Caco-2 (cell line): ENCODE data around the gene IL17C. TPM values are rescaled to one million over a fixed set of nuclear protein-coding genes. Genes with fewer than 3 reads are reported as not detected.

Experiments used
- BruUV-seq: library from RNA; stranded (reverse); fragments of 400-500 nt; replicated peaks from 2 replicates; lab custom pipeline; 2021; lab: Mats Ljungman, UMichigan
- CTCF ChIA-PET: fragments of 300-600 bp; sonication (Branson Sonifier 250); formaldehyde crosslinking; loops from one replicate; lab custom pipeline; 2022; ENCODE audit warnings: antibody characterized with exemption; lab: Charles Lee
- POLR2A ChIA-PET: fragments of 300-600 bp; sonication (Branson Sonifier 250); formaldehyde crosslinking; loops from one replicate; lab custom pipeline; 2022; ENCODE audit warnings: antibody characterized with exemption; lab: Charles Lee
- DNase-seq, 2 experiments: peaks; one replicate each; pipeline versions ENCODE4 v3.0.0 to v3.0.0-alpha.2; 2020 to 2022
- H3K27me3 ChIP-seq: replicated peaks from 2 replicates; pipeline ENCODE4 v1.6.0; 2011; ENCODE audit warnings: low read length; ENCODE audit not compliant: control insufficient read depth, insufficient read depth
- H3K36me3 ChIP-seq: 2 replicates; pipeline ENCODE4 v1.5.1; 2011; ENCODE audit warnings: low read length; ENCODE audit not compliant: control insufficient read depth, insufficient read depth
- H3K4me1 ChIP-seq: fragments of 250-450 bp; sonication (Bioruptor Pico); 2 replicates; pipeline ENCODE4 v1.5.1; 2020; ENCODE audit warnings: mild to moderate bottlenecking
- H3K4me3 ChIP-seq: 2 replicates; pipeline ENCODE4 v1.5.1; 2011; ENCODE audit warnings: low read depth, mild to moderate bottlenecking, control low read depth, low read length
- H3K9me3 ChIP-seq: fragments of 250-450 bp; sonication (Bioruptor Pico); 2 replicates; pipeline ENCODE4 v1.5.1; 2020; ENCODE audit warnings: mild to moderate bottlenecking, moderate library complexity
- H3K27ac Mint-ChIP-seq: one replicate; pipeline ENCODE4 v1.8.0; 2022; ENCODE audit warnings: mixed read lengths; ENCODE audit not compliant: unreplicated experiment
- H3K27me3 Mint-ChIP-seq: one replicate; pipeline ENCODE4 v1.8.0; 2022; ENCODE audit warnings: mixed read lengths; ENCODE audit not compliant: insufficient read depth, unreplicated experiment
- H3K36me3 Mint-ChIP-seq: one replicate; pipeline ENCODE4 v1.8.0; 2022; ENCODE audit warnings: mild to moderate bottlenecking, mixed read lengths; ENCODE audit not compliant: insufficient read depth, unreplicated experiment
- H3K4me1 Mint-ChIP-seq: one replicate; pipeline ENCODE4 v1.8.0; 2022; ENCODE audit warnings: low read depth, mixed read lengths; ENCODE audit not compliant: unreplicated experiment
- H3K4me3 Mint-ChIP-seq: one replicate; pipeline ENCODE4 v1.8.0; 2022; ENCODE audit warnings: mild to moderate bottlenecking, moderate library complexity, mixed read lengths; ENCODE audit not compliant: unreplicated experiment
- H3K9me3 Mint-ChIP-seq: one replicate; pipeline ENCODE4 v1.8.0; 2022; ENCODE audit warnings: mixed read lengths; ENCODE audit not compliant: unreplicated experiment
- intact Hi-C: fragments of 100-400 bp; cut with micrococcal nuclease; formaldehyde crosslinking; loops from one replicate; pipeline ENCODE4 v1.10.0; 2022; ENCODE audit not compliant: unreplicated experiment
- total RNA-seq: library from RNA; stranded (reverse); gene quantifications from 2 replicates; pipeline ENCODE4 v1.2.3, GENCODE V29; 2022
- TF ChIP-seq, protein P1 (sequence below), 2 experiments: fragments of 200-600 bp in 1 of 2; IDR thresholded peaks; 1 replicate in 1 of 2; 2 replicates in 1 of 2; pipeline versions ENCODE4 v1.5.1 to v1.8.0; 2011 to 2022; ENCODE audit warnings: antibody characterized with exemption in 1 of 2, control low read depth in 1 of 2, inconsistent platforms in 1 of 2, low read depth in 1 of 2, low read length in 1 of 2, mild to moderate bottlenecking in 1 of 2, moderate library complexity in 1 of 2; ENCODE audit not compliant: insufficient read depth in 1 of 2, severe bottlenecking in 1 of 2, unreplicated experiment in 1 of 2

The IL17C gene
- total RNA-seq, 1 experiment from 2014 or later: not detected

DNA sequence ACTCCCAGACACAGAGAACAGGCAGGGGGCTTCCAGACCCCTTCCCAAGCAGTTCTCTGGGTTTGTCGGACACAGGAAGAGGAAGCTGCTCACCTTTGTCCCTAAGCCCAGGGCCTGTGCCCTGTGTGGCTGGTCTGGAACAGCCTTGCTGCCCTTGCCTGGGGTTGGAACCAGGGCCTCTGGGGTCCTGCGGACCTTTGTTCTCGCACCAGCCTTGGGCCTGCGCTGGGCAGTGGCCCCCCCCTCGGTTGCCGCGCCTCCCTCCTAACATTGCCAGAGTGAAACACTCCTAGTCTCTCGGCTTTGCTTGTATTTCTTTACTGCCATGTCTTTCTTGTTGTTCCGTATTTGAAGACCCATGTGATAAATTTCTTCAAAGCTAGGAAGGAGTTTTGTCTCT, 8.5 kb upstream of the IL17C start:
- Histone ChIP-seq H3K36me3 (peaks cover 6% of the 10 kb centered on the region), H3K27me3 (no peaks in the 10 kb centered on the region), H3K4me1 (no peaks in the 10 kb centered on the region), H3K9me3 (no peaks in the 10 kb centered on the region), H3K4me3 (no peak overlapping the region)
- no peak overlapping the region for H3K4me3 Mint-ChIP-seq
- ChIA-PET POLR2A (no interaction called here), CTCF (interaction anchor here (0.6 kb wide), 1 partner anchor 92 kb away, joined by 7 read pairs; no protein-coding TSS in a partner anchor)
- no peak for DNase-seq
- no TSS peak for BruUV-seq
- H3K27me3 Mint-ChIP-seq: no peaks in the 10 kb centered on the region
- intact Hi-C loops: no loop called here
- H3K36me3 Mint-ChIP-seq: peaks cover 96% of the 10 kb centered on the region
- H3K27ac Mint-ChIP-seq: no peak overlapping the region
- H3K9me3 Mint-ChIP-seq: no peaks in the 10 kb centered on the region
- no peaks in the 10 kb centered on the region for H3K4me1 Mint-ChIP-seq
- TF ChIP-seq, protein P1, sequence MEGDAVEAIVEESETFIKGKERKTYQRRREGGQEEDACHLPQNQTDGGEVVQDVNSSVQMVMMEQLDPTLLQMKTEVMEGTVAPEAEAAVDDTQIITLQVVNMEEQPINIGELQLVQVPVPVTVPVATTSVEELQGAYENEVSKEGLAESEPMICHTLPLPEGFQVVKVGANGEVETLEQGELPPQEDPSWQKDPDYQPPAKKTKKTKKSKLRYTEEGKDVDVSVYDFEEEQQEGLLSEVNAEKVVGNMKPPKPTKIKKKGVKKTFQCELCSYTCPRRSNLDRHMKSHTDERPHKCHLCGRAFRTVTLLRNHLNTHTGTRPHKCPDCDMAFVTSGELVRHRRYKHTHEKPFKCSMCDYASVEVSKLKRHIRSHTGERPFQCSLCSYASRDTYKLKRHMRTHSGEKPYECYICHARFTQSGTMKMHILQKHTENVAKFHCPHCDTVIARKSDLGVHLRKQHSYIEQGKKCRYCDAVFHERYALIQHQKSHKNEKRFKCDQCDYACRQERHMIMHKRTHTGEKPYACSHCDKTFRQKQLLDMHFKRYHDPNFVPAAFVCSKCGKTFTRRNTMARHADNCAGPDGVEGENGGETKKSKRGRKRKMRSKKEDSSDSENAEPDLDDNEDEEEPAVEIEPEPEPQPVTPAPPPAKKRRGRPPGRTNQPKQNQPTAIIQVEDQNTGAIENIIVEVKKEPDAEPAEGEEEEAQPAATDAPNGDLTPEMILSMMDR (IDR thresholded peaks at IDR 0.05; ENCODE audit: insufficient read depth in 1 of 2, low read depth in 1 of 2, low read length in 1 of 2, severe bottlenecking in 1 of 2, unreplicated experiment in 1 of 2): no peak

DNA sequence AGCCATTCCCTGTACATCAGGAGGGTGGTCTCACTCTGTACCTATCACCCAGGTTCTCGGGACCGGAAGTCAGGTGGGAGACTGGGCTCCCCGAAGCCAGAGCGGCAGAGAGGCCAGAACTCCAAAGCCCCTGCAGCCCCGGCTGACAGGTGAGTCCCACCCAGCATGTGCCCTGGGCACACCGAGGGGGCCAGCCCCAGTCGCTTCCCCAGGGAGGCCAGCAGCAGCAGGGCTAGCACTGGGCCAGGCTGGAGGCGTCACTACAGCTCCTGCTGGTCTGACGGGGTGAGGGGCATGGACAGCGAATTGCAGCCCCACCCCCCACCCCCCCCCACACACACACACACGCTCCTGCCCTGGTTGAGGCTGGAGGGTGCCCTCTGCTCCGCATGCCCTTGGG, 7.9 kb upstream of the IL17C start:
- intact Hi-C loops: no loop called here
- H3K4me1 Mint-ChIP-seq: no peaks in the 10 kb centered on the region
- peaks cover 96% of the 10 kb centered on the region for H3K36me3 Mint-ChIP-seq
- POLR2A ChIA-PET: no interaction called here
- Histone ChIP-seq H3K4me1 (no peaks in the 10 kb centered on the region), H3K4me3 (no peak overlapping the region), H3K36me3 (peaks cover 6% of the 10 kb centered on the region), H3K27me3 (no peaks in the 10 kb centered on the region), H3K9me3 (no peaks in the 10 kb centered on the region)
- H3K27ac Mint-ChIP-seq: no peak overlapping the region
- CTCF ChIA-PET: interaction anchor here (0.6 kb wide), 1 partner anchor 92 kb away, joined by 7 read pairs; no protein-coding TSS in a partner anchor
- BruUV-seq: no TSS peak
- H3K9me3 Mint-ChIP-seq: no peaks in the 10 kb centered on the region
- TF ChIP-seq, protein P1 (IDR thresholded peaks at IDR 0.05; ENCODE audit: insufficient read depth in 1 of 2, low read depth in 1 of 2, low read length in 1 of 2, severe bottlenecking in 1 of 2, unreplicated experiment in 1 of 2): no peak
- no peak overlapping the region for H3K4me3 Mint-ChIP-seq
- H3K27me3 Mint-ChIP-seq: no peaks in the 10 kb centered on the region
- no peak for DNase-seq

DNA sequence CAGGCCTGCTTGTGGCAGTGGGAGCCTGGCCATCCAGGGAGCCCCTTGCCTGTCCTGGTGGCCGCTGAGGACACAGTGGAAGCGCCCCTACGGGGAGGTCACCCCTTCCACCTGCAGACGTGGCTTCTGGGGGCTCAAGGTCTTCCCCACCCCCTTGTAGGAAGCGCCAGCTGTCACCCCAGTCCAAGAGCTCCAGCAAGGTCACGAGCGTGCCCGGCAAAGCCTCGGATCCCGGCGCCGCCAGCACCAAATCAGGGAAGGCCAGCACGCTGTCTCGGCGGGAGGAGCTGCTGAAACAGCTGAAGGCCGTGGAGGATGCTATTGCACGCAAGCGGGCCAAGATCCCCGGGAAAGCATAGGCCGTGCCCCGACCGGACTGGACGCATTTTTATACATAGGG, 7.4 kb upstream of the IL17C start:
- intact Hi-C loops: no loop called here
- peaks cover 98% of the 10 kb centered on the region for H3K36me3 Mint-ChIP-seq
- Histone ChIP-seq H3K9me3 (no peaks in the 10 kb centered on the region), H3K27me3 (no peaks in the 10 kb centered on the region), H3K4me1 (no peaks in the 10 kb centered on the region), H3K36me3 (peaks cover 6% of the 10 kb centered on the region), H3K4me3 (no peak overlapping the region)
- H3K27me3 Mint-ChIP-seq: no peaks in the 10 kb centered on the region
- H3K4me3 Mint-ChIP-seq: no peak overlapping the region
- TF ChIP-seq, protein P1 (IDR thresholded peaks at IDR 0.05; ENCODE audit: insufficient read depth in 1 of 2, low read depth in 1 of 2, low read length in 1 of 2, severe bottlenecking in 1 of 2, unreplicated experiment in 1 of 2): no peak
- no peaks in the 10 kb centered on the region for H3K4me1 Mint-ChIP-seq
- no peak overlapping the region for H3K27ac Mint-ChIP-seq
- no TSS peak for BruUV-seq
- H3K9me3 Mint-ChIP-seq: no peaks in the 10 kb centered on the region
- no peak for DNase-seq
- ChIA-PET POLR2A (no interaction called here), CTCF (interaction anchor here (0.7 kb wide), 1 partner anchor 192 kb away, joined by 6 read pairs; no protein-coding TSS in a partner anchor)
